Activated CD4-positive, alpha-beta T cell treated with anti-CD3 and anti-CD28 coated beads, Interleukin-2, amount 10 ng/mL, durations not matched to agents 24 days and 14 days (primary cell): ENCODE measurements around the gene GPX4. TPM values are rescaled to one million over a fixed set of nuclear protein-coding genes. Genes with fewer than 3 reads are reported as not detected.

Experiments used
- DNase-seq: peaks from one replicate; pipeline ENCODE4 v3.0.0; 2022
- H3K27ac Mint-ChIP-seq: one replicate; pipeline ENCODE4 v1.8.0; 2022; ENCODE audit warnings: mild to moderate bottlenecking, mixed read lengths
- H3K27me3 Mint-ChIP-seq: one replicate; pipeline ENCODE4 v1.8.0; 2022; ENCODE audit warnings: mixed read lengths
- H3K36me3 Mint-ChIP-seq: one replicate; pipeline ENCODE4 v1.8.0; 2022; ENCODE audit warnings: low read depth, mild to moderate bottlenecking, mixed read lengths
- H3K4me1 Mint-ChIP-seq: one replicate; pipeline ENCODE4 v1.8.0; 2021; ENCODE audit warnings: mixed read lengths
- H3K4me3 Mint-ChIP-seq: one replicate; pipeline ENCODE4 v1.8.0; 2022; ENCODE audit warnings: mild to moderate bottlenecking, moderate library complexity, mixed read lengths
- H3K9me3 Mint-ChIP-seq: one replicate; pipeline ENCODE4 v1.8.0; 2021; ENCODE audit warnings: mixed read lengths
- intact Hi-C: fragments of 100-400 bp; cut with micrococcal nuclease; formaldehyde crosslinking; loops from one replicate; pipeline ENCODE4 v1.15.1; 2023
- total RNA-seq: library from RNA; stranded (reverse); gene quantifications from 2 replicates; pipeline ENCODE4 v1.2.3, GENCODE V29; 2022

GPX4 gene
- total RNA-seq, 1 donor from 2014 or later = 239 TPM

DNA sequence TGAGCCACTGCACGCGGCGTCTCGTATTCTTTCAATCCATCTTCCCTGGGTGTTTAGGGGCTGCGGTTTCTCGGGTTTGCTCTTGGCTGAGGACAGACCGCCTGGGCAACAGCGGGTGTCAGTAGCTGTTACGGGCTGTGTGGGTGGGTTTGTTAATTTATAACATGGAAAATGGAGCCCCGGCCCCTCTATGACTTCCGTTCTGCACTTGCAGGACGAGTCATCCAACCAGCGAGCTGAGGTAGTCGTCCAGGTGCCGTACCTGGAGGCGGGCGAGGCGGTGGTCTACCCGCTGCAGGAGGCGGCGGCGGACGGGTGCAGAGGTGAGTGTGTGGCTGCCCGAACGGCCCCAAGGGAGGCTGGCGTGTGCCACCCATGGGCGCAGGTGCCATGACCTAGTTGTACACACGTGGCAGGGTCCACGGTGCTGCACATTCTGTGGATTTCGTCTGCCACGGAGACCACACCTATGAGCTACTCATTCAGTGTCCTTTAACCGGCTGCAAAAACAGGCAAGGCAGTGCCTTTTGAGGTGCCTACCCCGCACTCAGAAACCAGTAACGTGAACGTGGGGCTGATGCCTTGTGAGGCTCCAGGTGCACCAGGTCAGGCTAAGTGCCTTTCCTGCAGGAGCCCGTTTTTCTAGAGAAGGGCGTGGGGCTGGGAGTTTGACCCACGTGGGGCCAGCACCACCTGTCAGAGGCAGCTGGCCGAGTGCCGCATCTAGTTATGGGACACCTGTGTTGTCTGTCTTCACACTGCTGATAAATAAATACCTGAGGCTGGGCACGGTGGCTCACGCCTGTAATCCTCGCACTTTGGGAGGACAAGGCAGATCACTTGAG, 19.5 kb upstream of the GPX4 start:
- Mint-ChIP-seq H3K9me3 (no peaks in the 10 kb centered on the region), H3K27ac (peak overlapping the region; percentile 49), H3K4me3 (no peak overlapping the region), H3K36me3 (peaks cover 59% of the 10 kb centered on the region), H3K4me1 (peaks cover 24% of the 10 kb centered on the region), H3K27me3 (no peaks in the 10 kb centered on the region)
- DNase-seq = no peak
- intact Hi-C loops = no loop called here

DNA sequence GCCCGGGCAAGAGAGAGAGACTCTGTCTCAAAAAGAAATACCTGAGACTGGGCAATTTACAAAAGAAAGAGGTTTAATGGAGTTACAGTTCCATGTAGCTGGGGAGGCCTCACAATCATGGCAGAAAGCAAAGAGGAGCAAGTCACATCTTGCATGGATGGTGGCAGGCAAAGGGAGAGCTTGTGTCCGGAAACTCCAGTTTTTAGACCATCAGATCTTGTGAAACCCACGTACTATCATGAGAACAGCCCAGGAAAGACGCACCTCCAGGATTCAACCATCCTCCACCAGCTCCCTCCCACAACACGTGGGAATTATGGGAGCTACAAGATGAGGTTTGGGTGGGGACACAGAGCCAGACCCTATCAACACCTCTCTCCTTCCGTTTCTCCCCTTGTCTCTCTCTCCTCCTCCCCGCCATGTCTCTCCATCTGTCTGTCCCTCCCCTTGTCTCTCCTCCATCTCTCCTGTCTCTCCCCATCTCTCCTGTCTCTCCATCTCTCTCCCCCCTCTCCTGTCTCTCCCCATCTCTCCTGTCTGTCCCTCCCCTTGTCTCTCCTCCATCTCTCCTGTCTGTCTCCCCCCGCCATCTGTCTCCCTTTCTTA, 18.6 kb upstream of the GPX4 start:
- no peak for DNase-seq
- intact Hi-C loops = no loop called here
- Mint-ChIP-seq H3K27ac (peak overlapping the region; percentile 78), H3K36me3 (peaks cover 52% of the 10 kb centered on the region), H3K27me3 (no peaks in the 10 kb centered on the region), H3K4me3 (peak overlapping the region; percentile 15), H3K9me3 (no peaks in the 10 kb centered on the region), H3K4me1 (peaks cover 23% of the 10 kb centered on the region)

DNA sequence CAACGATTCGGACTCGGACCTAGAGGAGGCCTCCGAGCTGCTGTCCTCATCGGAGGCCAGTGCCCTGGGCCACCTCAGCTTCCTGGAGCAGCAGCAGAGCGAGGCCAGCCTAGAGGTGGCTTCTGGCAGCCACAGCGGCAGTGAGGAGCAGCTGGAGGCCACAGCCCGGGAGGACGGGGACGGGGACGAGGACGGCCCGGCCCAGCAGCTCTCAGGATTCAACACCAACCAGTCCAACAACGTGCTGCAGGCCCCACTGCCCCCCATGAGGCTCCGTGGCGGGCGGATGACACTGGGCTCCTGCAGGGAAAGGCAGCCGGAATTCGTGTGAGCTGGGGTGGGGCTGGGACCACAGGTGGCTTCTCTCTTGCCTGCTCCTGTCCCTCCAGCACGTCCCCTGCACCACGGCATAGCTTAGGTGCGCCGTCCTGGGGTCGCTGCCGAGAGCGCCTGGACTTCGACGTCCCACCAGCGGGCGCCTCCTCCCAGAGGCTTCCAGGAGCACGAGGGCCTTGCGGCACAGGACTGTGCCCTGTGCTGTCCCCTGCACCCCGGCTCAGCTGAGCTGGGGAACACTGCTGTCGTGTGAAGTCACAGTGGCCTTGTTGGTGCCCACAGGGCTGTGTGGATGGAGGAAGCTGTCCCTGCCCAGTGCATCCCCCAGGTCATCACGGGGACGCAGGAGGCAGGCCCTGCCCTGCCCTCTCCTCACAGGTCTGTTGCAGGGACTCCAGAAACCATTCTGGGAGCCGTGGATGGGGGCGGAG, 17.9 kb upstream of the GPX4 start:
- Mint-ChIP-seq H3K9me3 (no peaks in the 10 kb centered on the region), H3K36me3 (peaks cover 47% of the 10 kb centered on the region), H3K27ac (peak overlapping the region; percentile 78), H3K27me3 (no peaks in the 10 kb centered on the region), H3K4me3 (peak overlapping the region; percentile 15), H3K4me1 (peaks cover 21% of the 10 kb centered on the region)
- peak; percentile 68 for DNase-seq
- intact Hi-C loops = no loop called here

DNA sequence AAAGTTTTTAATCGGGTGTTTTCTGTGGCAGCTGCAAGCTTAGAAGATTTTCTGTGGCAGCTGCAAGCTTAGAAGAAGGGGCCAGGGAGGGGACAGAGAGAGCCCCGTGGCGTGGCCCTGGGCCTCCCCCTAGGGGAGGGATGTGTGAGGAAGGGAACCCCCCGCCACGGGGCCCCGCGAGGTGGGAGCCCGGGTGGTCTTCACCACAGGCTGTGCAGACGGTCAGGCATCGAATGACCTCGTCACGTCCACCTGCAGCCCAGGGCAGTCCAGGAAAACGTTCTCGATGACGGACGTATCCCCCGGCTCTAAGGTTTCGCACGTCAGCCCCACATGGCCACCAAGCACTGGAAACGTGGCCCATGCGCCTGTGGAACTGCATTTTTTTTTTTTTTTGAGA, 17.2 kb upstream of the GPX4 start:
- Mint-ChIP-seq H3K9me3 (no peaks in the 10 kb centered on the region), H3K27ac (peak overlapping the region; percentile 51), H3K4me1 (peaks cover 18% of the 10 kb centered on the region), H3K4me3 (no peak overlapping the region), H3K27me3 (no peaks in the 10 kb centered on the region), H3K36me3 (peaks cover 46% of the 10 kb centered on the region)
- intact Hi-C loops = no loop called here
- DNase-seq = no peak

DNA sequence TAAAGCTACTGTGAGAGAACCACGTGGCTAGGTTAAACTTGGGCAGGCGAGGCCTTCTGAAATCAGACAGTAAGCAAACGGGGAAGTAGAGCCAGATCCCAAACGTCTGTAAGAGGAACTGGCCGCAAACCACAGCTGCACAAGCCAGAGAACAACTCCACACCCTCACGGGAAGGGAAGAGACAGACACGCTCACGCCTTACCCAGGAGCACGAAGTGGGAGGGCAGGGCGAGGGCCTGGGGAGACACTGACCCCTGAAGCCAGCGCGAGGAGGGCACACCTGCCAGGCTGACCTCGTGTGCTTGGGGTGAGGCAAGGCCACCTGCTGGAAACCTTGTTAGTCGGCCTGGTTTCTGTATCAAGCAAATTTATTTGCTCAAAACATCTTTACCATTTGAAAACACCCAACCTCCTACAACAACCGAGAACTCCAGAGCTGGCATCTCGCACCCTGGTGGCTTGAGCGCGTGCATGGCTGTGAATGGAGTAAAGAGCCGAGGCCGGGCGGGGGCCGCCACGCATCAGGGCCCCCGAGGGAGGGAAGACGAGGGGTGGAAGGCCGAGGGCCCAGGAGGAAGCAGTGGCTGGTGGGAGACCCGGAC, 15.9 kb upstream of the GPX4 start:
- Mint-ChIP-seq H3K9me3 (no peaks in the 10 kb centered on the region), H3K27ac (peak overlapping the region; percentile 84), H3K4me1 (peaks cover 16% of the 10 kb centered on the region), H3K4me3 (peak overlapping the region; percentile 70), H3K36me3 (peaks cover 39% of the 10 kb centered on the region), H3K27me3 (no peaks in the 10 kb centered on the region)
- peak; percentile 85 for DNase-seq
- intact Hi-C loops = no loop called here

DNA sequence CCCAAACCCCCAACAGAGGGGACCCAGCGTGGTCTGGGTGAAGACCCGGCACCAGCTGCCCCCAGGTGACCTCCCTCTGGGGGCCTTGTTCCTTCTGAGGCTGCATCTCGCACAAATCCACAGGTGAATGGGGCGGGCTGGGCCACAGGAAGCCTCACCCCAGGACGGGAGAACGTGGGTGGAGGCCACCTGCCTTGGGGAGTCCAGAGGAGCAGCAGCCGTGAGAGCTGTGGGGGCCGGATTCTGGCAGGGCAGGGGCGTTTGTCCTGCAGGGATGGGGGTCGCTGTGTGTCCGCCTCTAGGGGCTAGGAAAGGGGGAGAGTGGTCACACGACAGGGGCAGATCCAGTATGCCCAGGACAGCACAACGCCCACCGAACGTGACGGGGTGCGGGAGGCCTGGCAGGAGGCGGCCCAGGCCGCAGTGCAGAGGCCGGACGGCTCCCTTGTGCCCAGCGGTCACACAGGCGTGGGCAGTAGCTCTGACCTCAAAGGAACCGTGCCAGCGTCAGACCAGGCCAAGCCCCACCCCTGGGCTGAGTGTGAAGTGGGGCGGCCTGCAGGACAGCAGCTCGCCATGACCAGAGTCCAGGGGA, 15.3 kb upstream of the GPX4 start:
- Mint-ChIP-seq H3K27ac (peak overlapping the region; percentile 84), H3K27me3 (no peaks in the 10 kb centered on the region), H3K4me3 (no peak overlapping the region), H3K9me3 (no peaks in the 10 kb centered on the region), H3K4me1 (peaks cover 18% of the 10 kb centered on the region), H3K36me3 (peaks cover 45% of the 10 kb centered on the region)
- DNase-seq = peak; percentile 77
- intact Hi-C loops = no loop called here

DNA sequence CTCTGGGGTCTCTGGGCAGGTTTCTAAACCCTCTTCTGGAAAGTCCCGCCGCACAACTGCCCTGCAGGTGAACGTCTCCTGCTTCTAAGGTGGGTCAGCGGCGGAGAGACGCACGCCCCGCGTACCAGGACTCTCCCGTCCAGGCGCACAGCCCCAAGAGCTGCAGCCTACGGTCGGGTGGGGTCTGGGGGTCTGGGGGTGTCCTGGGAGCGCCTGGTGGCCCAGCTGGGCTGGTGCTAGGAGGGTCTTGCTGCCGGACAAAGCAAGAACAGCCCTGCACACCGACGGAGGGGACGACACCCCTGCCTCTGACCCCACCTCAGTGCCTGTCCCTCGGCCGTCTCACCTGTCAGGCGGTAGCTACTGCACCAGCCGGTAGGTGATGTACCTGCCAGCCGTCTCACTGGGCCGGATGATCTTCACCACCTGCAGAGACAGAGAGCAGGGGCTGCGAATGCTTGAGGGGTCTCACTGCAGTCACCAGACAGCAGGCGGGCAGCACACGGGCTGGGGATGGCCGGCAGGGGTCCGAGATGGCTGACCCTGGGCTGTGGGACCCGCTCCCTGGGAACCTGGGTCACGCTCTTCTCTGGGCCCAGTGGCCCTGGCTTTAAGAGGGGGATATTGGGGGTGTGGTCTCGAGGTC, 14.5 kb upstream of the GPX4 start:
- H3K27me3 Mint-ChIP-seq = no peaks in the 10 kb centered on the region
- intact Hi-C loops = no loop called here
- no peak overlapping the region for H3K27ac Mint-ChIP-seq
- no peaks in the 10 kb centered on the region for H3K9me3 Mint-ChIP-seq
- H3K4me3 Mint-ChIP-seq = no peak overlapping the region
- peaks cover 41% of the 10 kb centered on the region for H3K36me3 Mint-ChIP-seq
- no peak for DNase-seq
- peaks cover 19% of the 10 kb centered on the region for H3K4me1 Mint-ChIP-seq

DNA sequence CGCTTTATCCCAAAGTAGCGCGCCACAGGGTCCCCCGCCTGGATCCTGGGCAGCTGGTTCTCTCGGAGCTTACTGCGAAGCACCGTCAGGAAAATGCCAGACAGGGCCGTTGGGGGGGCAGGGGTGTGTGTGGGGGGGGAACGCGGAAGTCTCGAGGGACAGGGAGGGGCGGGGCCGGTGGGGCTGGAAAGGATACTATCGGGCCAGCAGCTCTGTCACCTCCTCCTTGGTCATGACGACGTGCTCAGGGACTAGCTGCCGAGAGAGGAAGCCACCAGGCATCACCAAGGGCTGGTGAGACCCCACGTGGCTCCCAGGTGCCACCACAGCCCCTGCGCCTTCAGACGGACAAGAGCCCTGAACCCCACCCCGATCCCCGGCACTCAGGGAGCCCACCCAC, 13.9 kb upstream of the GPX4 start:
- Mint-ChIP-seq H3K36me3 (peaks cover 41% of the 10 kb centered on the region), H3K9me3 (no peaks in the 10 kb centered on the region), H3K27ac (no peak overlapping the region), H3K4me3 (no peak overlapping the region), H3K27me3 (no peaks in the 10 kb centered on the region), H3K4me1 (peaks cover 20% of the 10 kb centered on the region)
- intact Hi-C loops = no loop called here
- peak; percentile 71 for DNase-seq

DNA sequence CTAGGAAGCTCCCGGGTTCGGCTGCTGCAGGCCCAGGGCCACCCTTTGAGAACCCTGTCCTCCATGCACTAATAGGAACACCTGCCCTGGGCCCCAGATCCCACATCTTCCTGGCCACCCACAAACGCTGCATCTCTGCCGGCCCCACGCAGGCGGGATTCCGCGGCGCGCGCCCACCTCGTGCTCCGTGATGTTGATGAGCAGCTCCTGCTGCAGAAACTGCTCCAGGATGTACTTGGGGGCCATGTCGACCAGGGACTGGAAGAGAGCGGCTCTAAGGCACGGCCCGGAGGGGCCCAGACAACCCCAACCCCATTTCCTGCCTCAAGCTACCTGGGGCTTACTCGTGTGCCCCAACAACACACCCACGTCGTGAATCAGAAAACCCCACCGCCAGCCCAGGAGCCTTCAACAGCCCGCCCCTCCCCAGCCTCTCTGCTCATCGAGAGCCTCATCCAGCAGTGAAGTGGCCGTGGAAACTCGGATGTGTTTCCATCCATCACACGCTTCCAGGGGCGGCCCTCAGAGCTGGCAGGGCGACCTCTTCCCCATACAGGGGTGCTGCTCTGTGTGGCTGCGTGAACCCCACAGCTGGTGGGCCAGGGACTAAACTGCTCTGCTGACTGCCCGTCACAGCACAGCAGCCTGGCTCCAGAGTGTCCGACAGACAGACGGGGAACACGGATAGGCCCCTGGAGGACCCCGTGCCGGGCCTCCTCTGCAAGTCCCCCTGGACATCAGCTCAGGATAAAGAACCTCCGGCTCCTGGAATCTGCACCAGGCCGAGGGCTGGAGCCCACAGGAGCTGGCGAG, 12.9 kb upstream of the GPX4 start:
- DNase-seq = no peak
- H3K36me3 Mint-ChIP-seq = peaks cover 39% of the 10 kb centered on the region
- peaks cover 18% of the 10 kb centered on the region for H3K4me1 Mint-ChIP-seq

DNA sequence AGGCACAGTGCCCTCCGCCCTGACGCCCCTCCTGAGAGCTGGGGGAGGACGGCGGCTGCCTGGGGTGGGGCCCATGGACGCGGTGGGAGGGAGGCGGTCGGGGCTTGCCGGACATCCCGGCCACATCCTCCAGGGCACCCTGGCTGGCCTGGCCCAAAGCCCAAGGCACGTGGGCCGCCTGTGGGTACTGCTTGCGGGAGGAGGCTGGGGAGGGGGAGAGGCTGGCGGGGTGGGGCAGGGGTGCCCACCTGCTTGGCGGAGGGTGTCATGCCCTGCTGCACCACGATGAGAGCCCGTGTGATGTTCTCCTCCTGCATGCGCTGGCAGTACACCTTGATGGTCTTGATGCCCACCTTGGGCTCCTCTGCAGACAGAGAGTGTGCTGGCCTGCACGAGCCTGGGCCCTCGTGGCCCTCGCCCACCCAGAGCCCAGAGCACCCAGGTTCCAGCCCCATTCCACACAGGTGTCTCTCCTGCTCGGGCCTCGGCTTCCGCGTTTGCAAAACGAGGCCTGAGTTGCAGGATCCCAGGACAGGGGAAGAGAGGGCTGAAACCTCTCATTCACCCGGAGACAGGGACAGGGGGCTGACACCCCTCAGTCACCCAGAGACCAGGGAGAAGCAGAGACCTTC, 12.1 kb upstream of the GPX4 start:
- DNase-seq = no peak
- Mint-ChIP-seq H3K27ac (no peak overlapping the region), H3K4me3 (no peak overlapping the region), H3K36me3 (peaks cover 39% of the 10 kb centered on the region), H3K4me1 (peaks cover 22% of the 10 kb centered on the region), H3K9me3 (no peaks in the 10 kb centered on the region), H3K27me3 (no peaks in the 10 kb centered on the region)
- intact Hi-C loops = no loop called here

More for the DNA sequence above, 12.9 kb upstream of the GPX4 start:
- H3K27ac Mint-ChIP-seq = no peak overlapping the region
- no peaks in the 10 kb centered on the region for H3K9me3 Mint-ChIP-seq
- intact Hi-C loops = no loop called here
- H3K27me3 Mint-ChIP-seq = no peaks in the 10 kb centered on the region
- no peak overlapping the region for H3K4me3 Mint-ChIP-seq

DNA sequence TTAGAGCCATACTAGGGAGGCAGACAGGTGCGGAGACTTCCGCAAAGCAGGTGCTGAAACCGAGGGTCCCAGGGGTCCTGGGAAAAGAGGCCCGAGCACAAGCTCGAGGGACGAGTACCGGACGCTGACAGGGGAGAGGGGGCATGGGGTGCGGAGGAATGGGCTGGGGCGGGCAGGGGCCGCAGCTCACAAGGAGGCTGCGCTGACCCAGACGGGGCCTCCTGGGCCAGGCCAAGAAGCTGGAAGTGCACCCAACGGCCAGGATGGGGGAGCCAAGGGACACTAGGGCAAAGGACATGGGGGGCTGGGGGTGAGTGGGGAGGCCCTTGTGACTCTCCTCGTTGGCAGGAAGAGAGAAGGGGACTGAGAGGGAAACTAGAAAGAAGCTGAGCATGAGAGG, 10.5 kb upstream of the GPX4 start:
- no peak for DNase-seq
- intact Hi-C loops = no loop called here
- Mint-ChIP-seq H3K27me3 (no peaks in the 10 kb centered on the region), H3K4me1 (peaks cover 21% of the 10 kb centered on the region), H3K36me3 (peaks cover 29% of the 10 kb centered on the region), H3K9me3 (no peaks in the 10 kb centered on the region), H3K27ac (peak overlapping the region; percentile 62), H3K4me3 (peak overlapping the region; percentile 95)
